Nephron (organoid): Measurements from ENCODE around the gene SKP2.

Experiments used
- H3K27ac Mint-ChIP-seq, 3 experiments: 2 replicates each; pipeline ENCODE4 v1.8.0; 2020; ENCODE audit warnings: mixed read lengths in 3 of 3, mild to moderate bottlenecking in 2 of 3, moderate library complexity in 1 of 3
- H3K27me3 Mint-ChIP-seq: 2 replicates; pipeline ENCODE4 v1.8.0; 2021; ENCODE audit warnings: low read depth, mild to moderate bottlenecking, moderate library complexity, mixed read lengths
- H3K36me3 Mint-ChIP-seq: 2 replicates; pipeline ENCODE4 v1.8.0; 2020; ENCODE audit warnings: low read depth, mixed read lengths
- H3K4me1 Mint-ChIP-seq: 2 replicates; pipeline ENCODE4 v1.8.0; 2020; ENCODE audit warnings: mixed read lengths
- H3K4me3 Mint-ChIP-seq, 3 experiments: 2 replicates each; pipeline ENCODE4 v1.8.0; 2020; ENCODE audit warnings: mild to moderate bottlenecking in 3 of 3, mixed read lengths in 3 of 3, moderate library complexity in 2 of 3
- H3K9me3 Mint-ChIP-seq: 2 replicates; pipeline ENCODE4 v1.8.0; 2020; ENCODE audit warnings: mixed read lengths
- CTCF ChIP-seq, 3 experiments: fragments of 200-600 bp; sonication (generic); IDR thresholded peaks; one replicate each; pipeline ENCODE4 v1.5.0; 2021; ENCODE audit warnings: antibody characterized with exemption in 3 of 3; ENCODE audit not compliant: unreplicated experiment in 3 of 3

The SKP2 gene

GRCh38 chr5:36160617-36161016 lies 8.7 kb downstream of the SKP2 start:
- no peak for TF ChIP-seq CTCF (IDR thresholded peaks at IDR 0.05; ENCODE audit: unreplicated experiment in 3 of 3)
- no peak overlapping the region for H3K4me3 Mint-ChIP-seq
- H3K4me1 Mint-ChIP-seq, result peaks cover 81% of the 10 kb centered on the region
- H3K27ac Mint-ChIP-seq, result no peak overlapping the region
- no peaks in the 10 kb centered on the region for H3K27me3 Mint-ChIP-seq
- no peaks in the 10 kb centered on the region for H3K9me3 Mint-ChIP-seq
- H3K36me3 Mint-ChIP-seq, result peaks cover 73% of the 10 kb centered on the region

DNA sequence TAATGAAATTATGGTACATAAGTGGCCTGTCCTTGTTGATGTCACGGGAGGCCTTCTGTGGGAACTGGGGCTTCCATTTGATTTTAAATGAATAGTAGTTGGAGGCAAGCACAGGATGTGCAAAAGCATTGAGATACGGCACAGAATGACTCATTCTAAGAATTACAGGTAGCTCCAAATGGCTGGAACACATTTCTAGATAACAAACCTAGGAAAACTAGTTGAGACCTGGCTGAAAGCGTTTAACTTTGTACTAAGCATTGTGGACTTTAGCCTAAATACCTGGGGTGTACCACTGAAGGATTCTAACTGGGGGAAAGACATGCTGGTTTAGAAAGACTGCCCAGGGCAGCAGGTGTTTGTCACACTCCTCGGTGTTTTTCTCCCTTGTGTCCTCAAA lies 9.4 kb downstream of the SKP2 start:
- Mint-ChIP-seq H3K4me1 (peaks cover 74% of the 10 kb centered on the region), H3K36me3 (peaks cover 71% of the 10 kb centered on the region), H3K9me3 (no peaks in the 10 kb centered on the region), H3K27me3 (no peaks in the 10 kb centered on the region), H3K27ac (peak overlapping the region in 1 of 3 experiments; percentile 17), H3K4me3 (no peak overlapping the region)
- no peak for TF ChIP-seq CTCF (IDR thresholded peaks at IDR 0.05; ENCODE audit: unreplicated experiment in 3 of 3)

- TF ChIP-seq CTCF (IDR thresholded peaks at IDR 0.05; ENCODE audit: unreplicated experiment in 3 of 3), result no peak
- Mint-ChIP-seq H3K4me3 (no peak overlapping the region), H3K4me1 (peaks cover 58% of the 10 kb centered on the region), H3K27me3 (no peaks in the 10 kb centered on the region), H3K27ac (peak overlapping the region in 1 of 3 experiments; percentile 18), H3K36me3 (peaks cover 69% of the 10 kb centered on the region), H3K9me3 (no peaks in the 10 kb centered on the region)
These were observed 11.0 kb downstream of the SKP2 start for GRCh38 chr5:36162810-36163486.

DNA sequence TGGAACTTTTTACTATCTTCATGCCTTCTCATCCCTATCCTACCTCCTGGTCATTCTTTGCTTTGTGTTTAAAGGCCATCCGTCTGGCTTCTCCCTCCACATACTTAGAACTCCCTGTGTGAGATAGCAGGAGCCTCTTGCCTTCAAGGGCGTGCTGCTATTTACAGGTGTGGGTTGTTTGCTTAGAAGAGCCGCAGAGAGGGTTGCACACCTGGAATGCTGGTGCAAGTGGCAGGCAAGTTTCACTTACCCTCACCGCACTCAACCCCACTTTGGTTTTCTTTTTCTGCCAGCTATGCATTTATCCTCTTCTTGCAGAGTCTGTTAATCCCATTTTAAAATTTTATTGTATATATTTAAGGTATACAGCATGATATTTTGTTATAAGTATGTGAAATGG lies 12.6 kb downstream of the SKP2 start:
- H3K27ac Mint-ChIP-seq, result no peak overlapping the region
- peaks cover 43% of the 10 kb centered on the region for H3K4me1 Mint-ChIP-seq
- no peaks in the 10 kb centered on the region for H3K27me3 Mint-ChIP-seq
- H3K9me3 Mint-ChIP-seq, result no peaks in the 10 kb centered on the region
- peaks cover 70% of the 10 kb centered on the region for H3K36me3 Mint-ChIP-seq
- H3K4me3 Mint-ChIP-seq, result no peak overlapping the region
- no peak for TF ChIP-seq CTCF (IDR thresholded peaks at IDR 0.05; ENCODE audit: unreplicated experiment in 3 of 3)

DNA sequence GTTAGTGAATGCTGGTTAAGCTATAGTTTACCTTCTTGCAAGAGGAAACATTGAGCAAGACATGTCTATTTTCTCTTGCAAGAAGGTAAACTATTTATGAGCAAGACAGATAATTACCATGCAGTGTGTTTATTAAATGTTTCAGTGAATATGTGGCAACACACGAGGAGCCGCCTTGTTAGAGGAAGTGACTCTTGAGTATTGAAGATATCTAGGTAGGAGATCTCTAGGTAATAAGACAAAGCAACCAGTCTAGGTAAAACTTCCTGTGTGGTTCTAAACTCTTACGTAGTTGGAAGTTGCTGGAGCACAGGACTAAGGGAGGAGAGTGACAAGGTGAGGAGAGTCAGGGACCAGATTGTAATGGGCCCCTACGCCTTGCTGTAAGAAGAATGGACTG lies 16.8 kb downstream of the SKP2 start:
- H3K27me3 Mint-ChIP-seq, result no peaks in the 10 kb centered on the region
- no peak for TF ChIP-seq CTCF (IDR thresholded peaks at IDR 0.05; ENCODE audit: unreplicated experiment in 3 of 3)
- no peaks in the 10 kb centered on the region for H3K9me3 Mint-ChIP-seq
- peaks cover 67% of the 10 kb centered on the region for H3K36me3 Mint-ChIP-seq
- H3K4me1 Mint-ChIP-seq, result peaks cover 14% of the 10 kb centered on the region
- no peak overlapping the region for H3K27ac Mint-ChIP-seq
- no peak overlapping the region for H3K4me3 Mint-ChIP-seq

DNA sequence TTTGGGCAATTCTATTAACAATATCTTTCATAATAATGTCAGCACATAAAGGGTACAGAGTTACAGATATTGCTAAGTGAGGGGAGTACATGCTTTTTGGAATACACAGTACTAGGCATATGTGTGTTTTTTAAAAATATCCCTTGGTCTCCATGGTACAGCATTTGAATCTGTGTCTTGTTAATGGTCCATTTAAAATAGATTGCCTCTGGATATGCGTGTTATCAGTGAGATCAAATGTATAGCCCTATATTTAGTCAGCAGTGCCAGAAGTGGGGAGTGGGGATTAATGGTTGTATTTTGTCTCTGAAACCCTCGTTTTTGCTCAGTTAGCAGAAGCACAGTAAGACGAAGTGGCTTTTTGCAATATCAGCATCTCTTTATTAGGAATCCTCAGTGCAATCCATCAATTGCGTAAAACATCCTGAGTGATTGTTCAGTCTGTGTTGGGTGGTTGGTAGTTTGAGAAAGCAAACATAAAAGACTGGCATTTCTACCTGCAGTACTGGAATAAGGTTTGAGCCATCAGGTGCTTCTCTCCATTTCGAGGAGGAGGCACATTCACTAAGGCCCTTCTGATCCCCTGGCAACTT lies 19.0 kb downstream of the SKP2 start:
- H3K4me3 Mint-ChIP-seq, result no peak overlapping the region
- no peak for TF ChIP-seq CTCF (IDR thresholded peaks at IDR 0.05; ENCODE audit: unreplicated experiment in 3 of 3)
- H3K9me3 Mint-ChIP-seq, result no peaks in the 10 kb centered on the region
- H3K36me3 Mint-ChIP-seq, result peaks cover 76% of the 10 kb centered on the region
- no peaks in the 10 kb centered on the region for H3K27me3 Mint-ChIP-seq
- no peaks in the 10 kb centered on the region for H3K4me1 Mint-ChIP-seq
- H3K27ac Mint-ChIP-seq, result no peak overlapping the region
